ENCODE measurements around the gene MTMR10.

Gene MTMR10

DNA sequence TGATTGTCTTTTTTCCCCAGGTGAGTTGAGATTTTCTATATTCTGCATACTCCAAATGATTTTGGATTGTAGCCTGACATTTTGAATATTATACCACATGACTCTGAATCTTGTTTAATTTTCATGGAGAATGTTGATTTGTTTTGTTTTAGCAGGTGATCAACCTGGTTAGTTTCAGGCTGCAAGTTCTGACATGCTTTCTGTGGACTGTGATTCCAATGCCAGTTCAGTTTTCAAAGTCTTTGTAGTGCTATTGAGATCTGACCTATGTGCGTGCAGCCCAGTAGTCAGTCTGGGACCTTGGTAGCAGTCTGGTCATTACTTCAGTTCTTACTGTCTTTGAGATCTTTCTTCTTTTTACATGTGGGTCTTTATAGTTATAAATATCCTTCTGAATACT lies 18.6 kb upstream of the MTMR10 start:
- DNase-seq: no peak

DNA sequence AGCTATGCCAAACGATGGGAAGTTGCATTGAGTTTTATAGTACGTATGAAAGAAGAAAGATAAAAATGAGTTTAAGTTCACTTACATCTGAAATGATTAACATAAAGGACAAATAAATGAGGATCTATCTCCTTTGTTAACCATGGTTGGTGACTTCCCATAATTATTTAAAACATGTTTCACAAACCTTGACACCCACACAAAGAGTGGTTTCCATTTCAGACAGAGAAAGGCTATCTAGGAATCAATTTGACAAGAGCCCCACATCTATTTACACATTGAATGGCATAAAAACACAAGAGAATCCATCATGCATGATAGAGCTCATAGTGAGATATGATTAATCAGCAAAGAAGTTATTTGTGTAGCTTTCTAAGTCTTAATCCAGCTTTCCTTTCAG lies 14.2 kb upstream of the MTMR10 start:
- no peak for DNase-seq

DNA sequence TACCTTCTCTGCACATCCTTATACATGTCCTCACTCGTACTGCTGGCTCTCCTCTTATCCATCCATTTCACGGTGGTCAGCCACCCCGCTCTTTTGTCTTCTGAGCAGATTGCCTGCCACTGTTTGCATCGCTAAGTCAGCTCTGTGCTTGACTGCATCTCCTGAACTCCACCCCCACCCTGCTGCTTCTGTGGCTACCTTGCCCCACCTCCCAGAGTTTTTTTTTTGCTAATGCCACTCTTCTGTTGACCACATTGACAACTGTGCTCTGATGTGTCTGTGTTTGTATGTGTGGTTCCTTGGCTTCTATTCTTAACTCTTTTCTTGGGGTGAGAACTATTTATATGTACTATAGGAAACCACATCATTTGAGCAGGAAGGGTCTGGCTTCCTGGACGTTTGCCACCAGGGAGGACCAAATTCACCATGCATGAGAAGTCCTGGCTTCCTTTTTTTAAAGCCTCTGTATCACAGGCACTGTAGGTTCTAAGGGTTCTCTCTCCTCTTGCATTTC lies 12.8 kb upstream of the MTMR10 start:
- DNase-seq: no peak

DNA sequence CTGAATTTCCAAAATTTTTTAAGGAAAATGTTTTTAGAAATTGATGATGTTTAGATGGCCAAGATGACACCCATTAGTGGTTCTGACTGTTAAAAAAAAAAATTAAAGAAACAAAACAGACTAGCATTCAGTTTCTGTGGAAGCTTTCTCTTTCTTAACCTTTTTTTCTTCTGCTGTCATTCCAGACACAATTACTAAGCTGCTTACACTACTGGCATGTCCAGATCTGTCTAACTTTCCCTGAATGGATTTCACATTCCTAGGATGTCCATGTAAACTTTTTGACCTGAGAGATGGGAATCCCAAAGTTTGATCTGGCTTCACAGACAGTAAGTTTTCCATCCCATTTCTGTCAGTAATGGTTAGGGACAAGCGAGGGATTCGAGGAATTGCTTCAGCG lies 10.3 kb upstream of the MTMR10 start:
- DNase-seq: no peak

DNA sequence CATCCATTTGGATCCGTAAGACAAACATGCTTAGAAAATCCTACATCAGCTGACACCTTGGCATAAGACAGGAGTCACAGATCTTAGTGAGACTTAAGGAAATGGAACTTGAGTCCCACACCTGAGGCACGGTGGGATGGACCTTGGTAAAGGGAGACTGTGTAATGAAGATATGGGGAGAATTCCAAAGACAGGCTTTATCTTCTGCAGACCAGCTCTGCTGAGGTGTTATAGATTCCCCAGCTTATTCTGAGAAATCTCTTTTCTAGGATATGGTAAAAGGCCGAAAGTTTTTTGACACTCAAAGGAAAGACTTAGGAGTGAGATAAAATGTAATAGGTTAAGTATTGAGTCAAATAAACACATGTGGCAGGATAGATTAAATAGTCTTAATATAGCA lies 8.3 kb upstream of the MTMR10 start:
- no peak for DNase-seq

DNA sequence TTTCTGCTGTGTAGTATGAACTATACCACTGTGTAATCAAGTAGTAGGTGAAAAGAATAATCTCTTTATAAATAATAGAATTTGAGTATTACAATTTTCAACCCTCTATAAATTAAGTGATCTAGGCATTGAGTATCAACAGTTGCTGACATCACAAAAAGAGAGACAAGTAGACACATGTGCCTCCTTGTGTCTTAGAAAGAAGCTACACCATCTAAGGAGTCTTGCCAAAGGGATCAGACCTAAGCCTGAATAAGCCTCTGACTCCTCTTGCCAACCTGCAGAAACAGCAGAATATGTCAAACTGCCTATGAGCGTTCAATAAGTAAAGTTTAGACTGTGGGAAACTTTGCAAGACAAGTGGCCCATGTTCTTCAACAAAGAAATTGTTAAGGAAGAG lies 5.8 kb upstream of the MTMR10 start:
- DNase-seq: no peak

DNA sequence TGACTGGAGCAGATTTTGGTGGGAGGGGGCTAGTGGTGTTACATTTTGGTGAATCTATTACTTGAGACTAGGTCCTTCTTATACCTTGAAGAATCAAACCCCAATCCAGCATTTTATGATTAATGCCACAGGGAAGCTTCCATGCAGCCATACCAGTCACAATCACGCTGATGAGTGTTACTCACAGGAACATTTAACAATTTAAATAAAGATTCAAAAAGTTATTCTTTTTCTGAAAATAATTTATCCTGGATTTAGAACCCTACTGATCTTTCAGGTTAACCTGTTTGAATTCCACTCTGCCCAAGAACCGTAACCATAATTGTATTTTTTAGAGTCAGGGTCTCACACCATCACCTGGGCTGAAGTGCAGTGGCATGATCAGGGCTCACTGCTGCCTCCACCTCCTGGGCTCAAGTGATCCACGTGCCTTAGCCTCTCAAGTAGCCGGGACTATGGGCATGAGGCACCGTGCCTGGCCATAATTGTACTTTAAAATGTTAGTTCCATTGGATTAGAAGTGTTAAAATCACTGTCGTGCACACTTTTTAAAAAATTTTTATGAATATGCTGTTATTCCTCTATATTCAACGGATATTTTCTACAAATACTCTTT lies 929 bp upstream of the MTMR10 start:
- DNase-seq: no peak

DNA sequence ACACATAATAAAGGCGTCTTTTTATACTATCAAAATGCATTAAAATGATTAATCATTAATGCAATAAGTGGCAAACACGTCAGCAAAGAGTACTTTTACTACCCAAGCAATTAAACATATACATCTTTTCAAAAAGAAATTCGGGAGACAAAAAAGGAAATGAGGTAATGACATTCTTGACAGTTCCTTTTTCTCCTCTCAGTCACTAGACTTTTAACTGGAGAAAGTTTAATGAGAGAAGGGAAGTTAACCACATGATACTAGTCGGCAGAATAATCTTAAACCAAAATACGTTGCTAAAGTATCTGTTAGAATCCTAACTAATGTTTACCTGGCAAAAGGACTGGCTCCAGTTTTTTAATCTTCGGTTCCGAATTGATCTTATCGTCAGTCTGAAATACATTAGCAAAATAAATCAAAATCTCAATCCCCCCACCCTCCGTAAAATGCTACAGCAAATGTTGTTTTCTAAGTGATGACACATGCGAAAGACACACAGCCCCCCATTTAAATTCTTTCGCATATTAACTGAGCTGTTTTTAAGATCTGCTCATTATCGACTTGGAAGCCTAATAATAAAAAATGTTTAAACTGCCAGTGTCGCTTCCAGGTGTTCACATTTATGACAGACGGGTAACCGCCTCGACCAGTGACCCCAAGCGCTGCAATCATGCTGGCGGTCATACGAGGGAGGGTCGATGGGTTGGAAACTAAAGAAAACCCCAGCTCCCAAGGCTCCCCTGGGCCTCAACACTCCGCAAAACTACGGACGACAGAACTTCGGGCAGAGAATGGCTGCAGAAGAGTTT lies 778 bp downstream of the MTMR10 start:
- DNase-seq: no peak

DNA sequence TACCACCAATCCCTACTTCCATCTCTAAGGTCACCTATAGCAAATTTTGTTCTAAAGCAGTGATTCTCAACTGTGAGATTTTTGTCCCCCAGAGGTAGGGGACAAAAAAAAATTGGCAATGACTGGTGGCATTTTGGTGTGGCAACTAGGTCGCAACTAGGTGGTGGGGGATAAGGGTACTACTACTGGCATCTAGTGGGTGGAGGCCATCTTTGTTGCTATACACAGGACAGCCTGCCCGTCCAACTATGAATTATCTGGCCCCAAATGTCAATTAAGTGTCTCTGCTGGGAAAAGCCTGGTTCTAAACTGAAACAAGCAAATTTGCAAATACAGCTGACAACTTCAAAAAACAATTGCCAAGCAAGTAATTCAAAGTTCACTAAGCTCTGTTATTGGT lies 1.4 kb downstream of the MTMR10 start:
- DNase-seq: no peak

DNA sequence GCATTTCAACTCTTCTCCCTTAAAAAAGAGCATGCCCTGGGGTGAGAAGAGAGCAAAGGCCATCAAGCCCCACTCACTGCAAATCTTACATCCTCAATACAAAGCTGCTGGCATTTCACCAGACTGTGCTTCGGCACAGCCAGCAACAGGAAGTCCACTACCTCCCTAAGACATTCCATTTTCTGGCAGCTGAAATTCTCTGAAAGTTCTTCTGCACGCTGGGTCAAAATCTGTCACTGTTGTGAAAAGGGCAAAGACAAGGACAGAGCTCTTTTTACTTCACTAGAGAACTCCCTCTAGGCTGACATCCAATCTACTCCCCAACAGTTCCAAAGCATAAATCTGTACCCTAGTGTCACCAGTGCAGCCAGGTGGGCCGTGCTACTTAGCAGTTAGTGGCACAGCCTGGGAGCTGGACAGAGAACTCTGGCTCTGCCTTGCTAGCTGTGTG lies 6.3 kb downstream of the MTMR10 start:
- DNase-seq: no peak

DNA sequence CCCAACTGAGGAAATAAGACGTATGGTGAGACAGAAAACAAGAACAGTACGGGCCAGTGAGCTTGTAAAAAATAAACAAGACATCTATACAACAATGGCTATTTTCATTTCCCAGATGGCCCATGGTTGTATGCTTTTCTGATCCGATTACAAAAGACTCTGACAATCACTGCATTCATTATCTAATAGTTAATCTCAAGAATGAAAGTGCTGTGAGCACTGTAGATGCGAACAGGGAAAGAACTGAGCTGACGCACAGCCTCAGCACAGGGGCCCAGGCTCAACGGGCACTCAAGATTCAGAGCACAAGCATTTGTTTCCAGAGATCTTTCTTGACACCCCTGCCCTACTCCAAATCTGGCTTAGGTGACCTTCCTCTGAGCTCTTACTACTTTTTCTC lies 6.9 kb downstream of the MTMR10 start:
- DNase-seq: no peak

DNA sequence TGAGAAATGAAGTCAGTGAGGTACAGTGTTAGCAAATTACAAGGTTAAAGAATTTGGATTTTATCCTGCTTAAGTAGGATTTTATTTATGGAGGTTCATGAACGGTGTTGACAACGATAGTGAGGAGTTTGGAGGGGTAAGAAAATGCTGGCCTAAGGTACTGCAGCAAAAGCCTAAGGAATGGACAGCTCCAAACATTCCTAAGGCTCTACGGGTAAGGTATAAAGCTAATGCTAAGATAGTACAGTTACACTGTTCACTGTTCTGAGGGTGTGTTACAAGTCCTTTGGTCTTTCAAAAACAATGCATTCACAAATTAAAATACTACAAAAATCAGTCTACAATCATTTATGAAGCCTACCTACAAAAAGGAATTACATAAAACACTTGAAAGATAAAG lies 7.3 kb downstream of the MTMR10 start:
- DNase-seq: no peak

DNA sequence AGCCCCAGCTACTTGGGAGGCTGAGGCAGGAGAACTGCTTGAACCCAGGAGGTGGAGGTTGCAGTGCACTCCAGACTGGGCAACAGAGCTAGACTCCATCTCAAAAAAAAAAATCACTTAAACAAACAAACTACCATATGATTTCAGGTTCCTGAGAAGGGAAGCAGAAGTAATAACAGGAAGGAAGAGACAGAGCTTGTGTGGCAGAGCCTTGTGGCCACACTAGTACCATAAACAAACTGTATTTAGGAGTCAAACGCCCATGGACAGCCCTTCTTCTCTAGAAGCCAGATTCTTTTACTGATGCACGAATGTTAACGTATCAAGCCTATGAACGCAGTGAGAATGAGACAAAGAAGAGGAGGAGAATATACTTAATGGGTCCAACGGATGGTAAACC lies 12.0 kb downstream of the MTMR10 start:
- DNase-seq: no peak

DNA sequence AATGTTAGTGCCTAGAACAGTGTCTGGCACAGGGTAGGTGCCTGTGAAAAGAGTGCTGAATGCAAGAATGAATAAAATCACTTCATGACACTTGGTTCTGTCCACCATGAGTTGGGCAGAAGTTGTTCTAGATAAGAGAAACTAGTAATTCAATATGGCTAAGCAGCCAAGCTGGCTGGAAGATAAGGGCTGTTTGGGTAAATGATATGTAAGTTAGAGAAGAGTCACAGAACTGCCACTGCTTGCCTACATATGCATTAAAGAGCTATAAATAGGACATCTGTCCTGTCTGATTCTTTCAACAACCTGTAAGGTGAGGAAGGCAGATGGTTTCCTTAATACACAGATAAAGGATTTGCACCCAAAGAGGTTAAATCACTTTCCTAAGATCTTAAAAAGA lies 13.1 kb downstream of the MTMR10 start:
- no peak for DNase-seq

DNA sequence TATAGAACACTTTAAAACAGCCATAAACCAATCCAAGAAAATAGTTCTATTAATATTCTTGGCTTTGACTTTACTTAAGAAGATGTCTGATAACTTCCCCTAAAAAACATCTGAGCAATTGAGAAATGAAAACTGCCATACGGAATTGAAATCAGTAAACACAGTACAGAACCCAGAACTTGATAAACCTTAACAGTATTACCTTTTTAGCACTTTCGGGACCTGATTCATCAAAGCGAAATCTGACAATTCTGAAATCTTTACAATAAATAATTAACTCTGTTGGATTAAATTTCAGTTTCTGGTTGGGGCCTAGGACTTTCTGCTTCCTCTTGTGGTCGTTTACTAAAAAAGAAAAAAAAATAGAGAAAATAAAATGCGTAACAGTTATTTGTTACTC lies 17.3 kb downstream of the MTMR10 start:
- DNase-seq: no peak

DNA sequence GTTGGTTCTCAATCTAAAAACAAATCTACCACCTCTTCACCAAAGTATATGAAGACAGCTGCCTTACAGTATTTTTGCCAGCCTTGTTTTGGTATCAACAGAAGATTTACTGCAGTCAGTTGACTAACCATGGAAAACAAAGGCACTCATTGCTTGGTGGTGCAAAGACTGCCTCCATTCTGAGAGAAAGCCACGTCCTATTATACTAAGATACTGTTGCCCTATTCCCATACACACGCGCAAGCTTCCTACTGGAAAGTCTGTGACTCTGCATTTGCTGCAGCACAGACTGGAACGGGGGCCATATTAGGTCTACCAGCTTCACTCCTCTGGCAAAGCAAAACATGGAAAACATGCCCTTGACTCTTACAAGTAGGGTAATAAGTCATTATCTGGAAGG lies 18.0 kb downstream of the MTMR10 start:
- DNase-seq: no peak

DNA sequence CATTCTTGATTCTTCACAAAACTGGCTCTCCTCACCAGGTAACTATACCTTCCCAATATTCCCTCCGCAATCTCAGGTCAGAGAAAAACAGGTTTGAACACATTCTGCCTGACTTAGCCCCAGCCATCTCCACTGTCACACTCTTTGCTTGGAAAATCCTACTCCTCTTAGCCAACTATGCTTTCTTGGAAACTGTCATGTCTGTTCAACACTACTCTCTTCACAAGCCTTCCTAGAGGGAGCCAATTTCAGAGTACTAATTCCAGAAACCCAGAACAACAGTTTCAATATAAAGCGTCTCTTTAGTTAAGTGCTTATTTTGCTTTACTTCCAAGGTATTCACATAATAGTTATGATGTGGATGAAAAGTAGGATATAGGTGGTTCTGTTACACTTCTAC lies 21.7 kb downstream of the MTMR10 start:
- DNase-seq: no peak

DNA sequence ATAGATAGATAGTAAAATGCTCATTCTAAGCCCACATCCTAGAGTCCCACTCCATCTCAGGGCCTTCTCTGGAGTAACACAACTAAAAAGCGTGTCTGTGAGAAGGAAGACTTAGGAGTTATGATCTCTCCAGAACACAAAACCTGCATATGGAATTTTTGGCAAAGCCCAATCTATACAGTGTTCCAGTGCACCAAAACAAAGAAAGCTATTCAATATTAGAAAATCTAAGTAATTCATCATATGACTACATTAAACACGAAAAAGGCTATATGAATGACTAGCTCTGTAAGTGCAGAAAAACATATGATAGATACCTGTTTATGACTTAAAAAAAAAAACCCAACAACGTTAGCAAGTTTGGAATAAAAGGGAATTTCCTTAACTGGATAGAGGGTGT lies 27.7 kb downstream of the MTMR10 start:
- no peak for DNase-seq

DNA sequence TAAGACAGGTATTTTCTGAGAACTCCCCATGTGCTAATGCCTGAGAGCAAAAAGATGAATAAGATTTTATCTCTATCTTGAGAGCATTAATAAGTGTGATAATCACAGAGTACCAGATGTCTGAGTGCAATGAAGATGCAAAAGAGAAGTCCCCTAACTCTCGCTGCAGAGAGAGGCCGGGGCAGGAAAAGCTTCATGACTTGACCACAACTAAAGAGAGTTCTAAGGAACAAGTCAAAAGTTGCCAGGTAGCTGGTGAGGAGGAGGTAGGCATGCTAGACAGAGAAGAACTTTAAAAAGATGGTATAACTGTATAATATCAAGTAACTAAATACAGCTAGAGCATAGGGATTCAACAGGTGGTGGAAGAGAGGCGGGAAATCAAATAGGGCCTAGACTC lies 28.8 kb downstream of the MTMR10 start:
- DNase-seq: no peak

DNA sequence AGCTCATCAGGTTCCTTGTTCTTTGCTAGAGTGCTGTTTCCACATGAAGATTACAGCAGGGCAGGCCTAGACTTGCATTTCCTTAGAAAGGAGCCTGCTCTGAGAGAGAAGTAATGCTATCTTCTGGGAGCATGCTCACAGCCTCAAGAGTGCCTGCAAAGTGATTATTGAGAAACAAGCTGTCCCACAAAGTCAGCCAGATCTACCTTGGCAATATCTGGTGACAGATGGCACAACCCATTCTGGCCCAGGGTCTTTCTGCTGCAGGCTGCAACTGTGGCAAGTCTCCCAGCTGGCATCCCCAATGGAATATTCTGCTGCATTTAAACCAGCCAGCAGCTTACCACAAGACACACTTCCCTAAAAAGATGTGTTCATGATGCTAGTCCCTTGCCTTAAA lies 29.3 kb downstream of the MTMR10 start:
- DNase-seq: no peak

DNA sequence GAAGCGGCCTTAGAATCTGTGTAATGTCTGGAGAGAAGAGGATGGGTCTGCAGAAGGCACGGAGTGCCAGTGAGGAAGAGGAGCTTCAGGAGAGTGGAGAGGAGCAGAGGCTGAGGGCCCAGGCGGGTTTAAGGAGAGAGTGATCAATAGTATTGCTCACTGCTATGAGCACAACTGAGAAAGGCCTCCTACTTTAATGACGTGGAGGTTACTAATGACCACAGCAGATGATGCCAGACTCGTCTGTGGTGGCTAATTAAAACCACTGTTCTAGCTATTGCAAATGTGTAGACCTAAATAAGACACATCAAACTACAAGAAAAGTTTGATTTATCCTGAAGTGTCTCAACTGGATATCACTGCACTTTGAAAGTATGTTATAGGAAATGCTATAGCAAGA lies 33.2 kb downstream of the MTMR10 start:
- DNase-seq: no peak

DNA sequence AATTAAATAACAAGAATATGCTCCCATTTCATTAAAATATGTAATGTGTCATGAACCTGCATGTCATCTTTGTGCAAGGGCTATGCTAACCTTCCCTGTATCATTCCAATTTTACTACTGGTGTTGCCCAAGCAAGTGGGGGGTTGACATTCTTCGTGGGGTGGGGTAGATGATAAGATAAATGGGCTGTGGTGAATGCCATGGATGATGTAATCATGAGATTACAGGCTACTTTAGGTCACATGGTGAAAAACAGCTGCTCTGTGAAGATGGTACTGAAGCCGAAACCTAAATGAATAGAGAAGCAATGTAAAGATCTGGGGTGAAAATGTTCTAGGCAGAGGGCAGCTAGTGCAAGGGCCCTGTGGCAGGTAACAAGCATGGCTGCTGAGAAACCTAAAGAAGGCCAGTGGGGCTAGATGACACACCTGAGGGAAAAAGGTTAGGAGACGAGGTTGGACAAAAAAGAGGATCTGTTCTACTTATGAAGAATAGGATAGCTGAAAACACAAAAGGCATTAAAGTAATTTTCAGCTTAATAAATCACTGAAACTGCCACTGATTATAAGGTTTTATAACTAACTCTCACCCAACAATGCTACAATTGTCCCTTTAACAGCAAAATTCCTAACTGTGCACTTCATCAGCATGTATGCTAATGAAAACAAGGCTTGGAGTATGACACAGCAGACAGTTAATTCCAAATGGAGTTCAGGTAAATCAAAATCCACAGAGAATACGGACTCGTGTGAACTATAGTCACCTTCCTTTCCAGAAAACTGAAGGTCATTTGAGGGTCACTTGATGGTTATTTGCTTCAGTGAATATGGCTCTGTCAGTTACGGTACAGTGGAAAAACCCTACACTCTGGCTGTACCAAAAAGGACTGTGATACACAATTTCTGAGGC lies 35.0 kb downstream of the MTMR10 start:
- DNase-seq: no peak

DNA sequence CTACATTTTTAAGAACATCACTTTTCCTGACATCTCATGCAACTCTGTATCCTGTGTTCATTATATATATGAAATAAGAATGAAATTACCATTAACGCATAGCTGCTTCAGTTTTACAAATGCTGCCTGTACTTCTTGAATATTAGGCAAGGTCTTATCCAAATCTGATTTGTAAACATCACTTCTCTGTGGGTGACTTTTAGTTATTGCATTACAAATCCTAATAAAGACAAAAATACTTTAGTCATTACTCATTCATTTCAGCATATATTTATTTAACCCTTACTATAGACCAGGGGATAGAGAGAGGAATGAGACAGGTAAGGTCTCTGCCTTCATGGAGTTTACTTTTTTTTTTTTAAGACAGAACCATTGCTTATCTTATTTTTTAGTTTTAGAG lies 36.8 kb downstream of the MTMR10 start:
- no peak for DNase-seq
